LNCAP (cell line): Measurements from ENCODE around the gene PLK5.

Experiments
- TF ChIP-seq, protein P1 (sequence below): fragments of 450-650 bp; IDR thresholded peaks from 2 replicates; pipeline ENCODE4 v1.5.1; 2017; ENCODE audit warnings: mild to moderate bottlenecking

Gene PLK5

DNA sequence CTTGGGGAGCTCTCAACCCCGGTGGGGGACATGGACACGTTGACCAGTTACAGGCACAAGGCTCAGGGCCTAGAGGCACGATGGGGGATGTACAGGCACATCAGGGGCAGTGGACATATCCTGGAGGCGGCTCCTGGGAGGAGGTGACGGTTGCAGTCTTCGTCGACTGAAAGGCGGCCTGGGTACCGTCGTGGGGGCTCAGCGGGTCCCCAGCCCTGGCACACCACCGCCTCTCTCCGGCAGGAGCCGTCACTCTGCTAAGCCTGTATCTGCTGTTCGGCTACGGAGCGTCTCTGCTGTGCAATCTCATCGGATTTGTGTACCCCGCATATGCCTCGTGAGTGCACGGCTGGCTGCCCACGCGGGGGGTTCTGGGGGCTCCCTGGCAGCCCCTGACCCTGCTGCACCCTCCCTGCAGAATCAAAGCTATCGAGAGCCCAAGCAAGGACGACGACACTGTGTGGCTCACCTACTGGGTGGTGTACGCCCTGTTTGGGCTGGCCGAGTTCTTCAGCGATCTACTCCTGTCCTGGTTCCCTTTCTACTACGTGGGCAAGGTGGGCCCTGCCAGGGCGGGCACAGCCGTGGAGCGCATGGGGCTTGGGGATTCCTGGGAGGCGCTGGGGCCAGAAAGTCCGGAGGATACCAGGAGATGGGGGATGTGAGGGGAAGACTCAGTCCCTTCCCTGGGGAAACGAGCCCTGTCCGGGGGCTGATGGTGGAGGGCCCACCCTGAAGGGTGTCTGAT, 28.7 kb upstream of the PLK5 start:
- TF ChIP-seq, protein P1, sequence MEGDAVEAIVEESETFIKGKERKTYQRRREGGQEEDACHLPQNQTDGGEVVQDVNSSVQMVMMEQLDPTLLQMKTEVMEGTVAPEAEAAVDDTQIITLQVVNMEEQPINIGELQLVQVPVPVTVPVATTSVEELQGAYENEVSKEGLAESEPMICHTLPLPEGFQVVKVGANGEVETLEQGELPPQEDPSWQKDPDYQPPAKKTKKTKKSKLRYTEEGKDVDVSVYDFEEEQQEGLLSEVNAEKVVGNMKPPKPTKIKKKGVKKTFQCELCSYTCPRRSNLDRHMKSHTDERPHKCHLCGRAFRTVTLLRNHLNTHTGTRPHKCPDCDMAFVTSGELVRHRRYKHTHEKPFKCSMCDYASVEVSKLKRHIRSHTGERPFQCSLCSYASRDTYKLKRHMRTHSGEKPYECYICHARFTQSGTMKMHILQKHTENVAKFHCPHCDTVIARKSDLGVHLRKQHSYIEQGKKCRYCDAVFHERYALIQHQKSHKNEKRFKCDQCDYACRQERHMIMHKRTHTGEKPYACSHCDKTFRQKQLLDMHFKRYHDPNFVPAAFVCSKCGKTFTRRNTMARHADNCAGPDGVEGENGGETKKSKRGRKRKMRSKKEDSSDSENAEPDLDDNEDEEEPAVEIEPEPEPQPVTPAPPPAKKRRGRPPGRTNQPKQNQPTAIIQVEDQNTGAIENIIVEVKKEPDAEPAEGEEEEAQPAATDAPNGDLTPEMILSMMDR: no peak

DNA sequence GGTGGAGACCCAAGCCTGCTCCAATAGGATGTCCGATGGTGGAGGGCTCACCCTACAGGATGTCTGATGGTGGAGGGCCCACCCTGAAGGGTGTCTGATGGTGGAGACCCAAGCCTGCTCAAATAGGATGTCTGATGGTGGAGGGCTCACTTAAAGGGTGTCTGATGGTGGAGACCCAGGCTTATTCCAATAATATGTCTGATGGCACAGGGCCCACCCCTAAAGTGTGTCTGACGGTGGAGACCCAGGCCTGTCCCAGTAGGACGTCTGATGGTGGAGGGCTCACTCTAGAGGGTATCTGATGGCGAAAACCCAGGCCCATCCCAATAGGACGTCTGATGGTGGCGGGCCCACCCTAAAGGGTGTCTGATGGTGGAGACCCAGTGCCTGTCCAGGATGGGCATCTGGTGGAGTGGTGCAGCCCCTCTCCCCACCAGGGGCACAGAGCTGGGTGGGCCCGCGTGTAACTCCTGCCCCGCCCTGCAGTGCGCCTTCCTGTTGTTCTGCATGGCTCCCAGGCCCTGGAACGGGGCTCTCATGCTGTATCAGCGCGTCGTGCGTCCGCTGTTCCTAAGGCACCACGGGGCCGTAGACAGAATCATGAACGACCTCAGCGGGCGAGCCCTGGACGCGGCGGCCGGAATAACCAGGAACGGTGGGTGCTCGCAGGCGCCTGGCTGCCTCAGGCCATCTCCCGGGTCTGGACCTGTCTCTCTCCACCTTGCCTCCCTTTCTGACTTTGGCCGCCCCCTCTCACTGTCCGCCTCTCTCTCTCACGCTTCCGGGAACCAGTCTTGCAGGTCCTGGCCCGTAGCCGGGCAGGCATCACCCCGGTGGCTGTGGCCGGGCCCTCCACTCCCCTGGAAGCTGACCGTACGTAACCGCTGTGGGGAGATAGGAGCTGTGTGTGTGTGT, 27.8 kb upstream of the PLK5 start:
- TF ChIP-seq, protein P1: no peak

DNA sequence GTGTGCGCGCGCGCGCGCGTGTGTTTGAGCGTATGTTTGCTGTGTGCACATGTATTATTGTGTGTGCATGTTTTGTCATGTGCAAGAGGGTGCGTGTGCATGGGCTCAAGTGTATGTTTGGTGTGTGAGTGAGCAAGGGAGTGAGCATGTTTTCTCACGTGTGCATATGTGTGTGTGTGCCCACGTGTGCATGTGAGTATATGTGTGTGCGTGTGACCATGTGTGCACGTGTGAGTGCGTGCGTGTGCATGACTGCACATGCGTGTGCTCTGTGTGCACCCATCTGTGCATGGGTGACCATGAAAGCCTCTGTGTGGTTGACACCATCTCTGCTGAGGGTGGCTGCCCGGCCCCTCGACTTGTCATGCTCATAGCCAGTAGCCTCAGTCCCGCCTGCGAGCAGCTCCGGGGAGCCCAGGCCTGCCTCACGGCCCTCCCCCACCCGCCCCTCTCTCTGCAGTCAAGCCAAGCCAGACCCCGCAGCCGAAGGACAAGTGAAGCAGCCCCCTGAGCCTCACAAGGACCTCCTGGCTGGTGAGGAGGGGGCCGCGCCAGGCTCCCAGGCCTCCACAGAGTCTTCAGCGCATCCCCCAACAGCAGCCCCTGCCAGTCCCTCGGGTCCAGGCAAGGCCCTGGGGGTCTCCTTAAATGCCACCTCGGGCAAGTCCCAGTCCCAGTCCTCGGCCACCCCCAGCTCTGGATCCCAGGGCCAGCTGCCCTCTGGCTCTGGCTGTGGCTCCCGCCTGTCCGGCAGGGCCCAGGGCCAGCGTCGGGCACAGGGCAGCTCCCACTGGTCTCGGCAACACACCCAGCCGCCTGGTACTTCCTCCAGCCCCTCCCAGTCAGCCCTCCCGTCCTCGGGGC, 26.9 kb upstream of the PLK5 start:
- TF ChIP-seq, protein P1: no peak

DNA sequence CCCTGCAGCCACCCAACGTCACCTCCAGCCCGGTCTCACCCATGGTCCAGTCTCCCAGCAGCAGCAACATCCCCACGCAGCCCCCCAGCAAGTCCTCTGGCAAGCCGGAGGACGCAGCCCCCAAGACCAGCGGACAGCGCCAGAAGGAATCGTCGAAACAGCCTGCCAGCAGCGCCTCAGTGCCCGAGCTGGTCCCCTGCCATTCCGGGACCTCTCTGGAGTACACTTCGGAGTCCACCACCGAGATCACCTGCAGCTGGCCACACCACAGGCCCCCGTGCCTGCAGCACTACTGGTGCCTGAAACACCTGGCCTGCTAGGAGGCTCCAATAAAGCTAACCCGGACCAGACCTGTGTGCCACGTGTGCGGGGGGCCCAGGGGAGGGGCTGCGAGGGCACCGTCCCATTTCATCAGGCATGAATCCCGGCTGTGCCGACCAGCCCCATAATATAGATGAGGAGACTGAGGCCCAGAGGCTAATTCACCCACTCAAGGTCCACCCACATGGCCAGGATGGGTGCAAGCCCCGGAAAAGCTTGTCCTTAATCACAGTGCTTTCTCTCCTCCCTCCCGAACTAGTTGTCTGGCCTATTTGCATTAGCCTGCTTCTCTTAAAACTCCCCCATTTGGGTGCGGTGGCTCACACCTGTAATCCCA, 26.2 kb upstream of the PLK5 start:
- TF ChIP-seq, protein P1: no peak

DNA sequence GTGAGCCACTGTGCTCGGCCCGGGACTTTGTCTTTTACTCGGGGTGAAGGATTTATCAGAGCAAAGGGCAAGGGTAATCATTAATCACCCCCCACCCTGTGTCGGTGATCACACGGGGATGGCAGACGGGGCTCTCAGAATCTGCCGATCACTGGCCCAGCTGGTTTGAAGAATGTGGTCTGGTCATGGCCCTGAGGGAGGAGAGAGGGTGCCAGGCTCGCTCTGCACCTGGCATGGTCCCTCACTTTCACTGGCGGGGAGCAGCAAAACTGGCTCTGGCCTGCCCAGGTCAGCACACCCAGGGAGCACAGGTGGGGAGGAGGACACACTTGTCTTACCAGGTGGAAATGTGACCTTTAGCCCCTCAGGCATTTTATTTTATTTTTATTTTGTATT, 22.7 kb upstream of the PLK5 start:
- TF ChIP-seq, protein P1: no peak

DNA sequence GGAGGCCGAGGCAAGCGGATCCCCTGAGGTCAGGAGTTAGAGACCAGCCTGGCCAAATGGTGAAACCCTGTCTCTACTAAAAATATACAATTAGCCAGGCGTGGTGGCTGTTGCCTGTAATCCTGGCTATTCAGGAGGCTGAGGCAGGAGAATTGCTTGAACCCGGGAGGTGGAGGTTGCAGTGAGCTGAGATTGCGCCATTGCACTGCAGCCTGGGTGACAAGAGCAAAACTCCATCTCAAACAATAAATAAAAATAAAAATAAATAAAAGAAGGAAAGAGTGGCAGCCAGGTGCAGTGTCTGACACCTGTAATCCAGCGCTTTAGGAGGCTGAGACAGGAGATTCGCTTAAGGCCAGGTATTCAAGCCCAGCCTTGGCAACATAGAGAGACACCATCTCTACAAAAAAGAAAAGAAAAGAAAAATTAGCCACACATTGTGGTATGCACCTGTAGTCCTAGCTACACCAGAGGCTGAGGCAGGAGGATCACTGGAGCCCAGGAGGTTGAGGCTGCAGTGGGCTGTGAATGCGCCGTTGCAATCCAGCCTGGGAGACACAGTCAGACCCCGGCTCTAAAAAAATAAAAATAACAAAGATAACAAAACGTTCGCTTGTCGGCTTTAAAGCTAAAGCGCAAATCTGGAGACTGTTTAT, 21.3 kb upstream of the PLK5 start:
- TF ChIP-seq, protein P1: no peak
